GM18870 (cell line): ENCODE data around the gene RAB17.

Experiments used
- ATAC-seq: cut with Tn5 transposase; IDR thresholded peaks from one replicate; pipeline ENCODE4 v1.9.1; 2021; ENCODE audit warnings: moderate library complexity; ENCODE audit not compliant: unreplicated experiment

Gene RAB17

DNA sequence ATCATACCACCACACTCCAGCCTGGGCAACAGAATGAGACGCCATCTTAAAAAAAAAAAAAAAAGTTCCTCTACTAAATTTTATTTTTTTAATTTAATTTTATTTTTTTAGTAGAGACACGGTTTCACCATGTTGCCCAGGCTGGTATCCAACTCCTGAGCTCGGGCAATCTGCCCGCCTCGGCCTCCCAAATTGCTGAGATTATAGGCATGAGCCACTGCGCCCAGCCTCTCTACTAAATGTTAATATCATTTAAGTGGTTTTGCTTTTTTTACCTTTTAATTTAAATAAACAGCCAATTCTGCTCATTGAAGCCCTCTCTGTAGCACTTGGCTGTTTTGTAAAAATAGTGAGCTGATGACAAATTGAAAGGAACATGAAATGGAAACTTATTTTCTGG lies 9.2 kb downstream of the RAB17 start:
- ATAC-seq = no peak

DNA sequence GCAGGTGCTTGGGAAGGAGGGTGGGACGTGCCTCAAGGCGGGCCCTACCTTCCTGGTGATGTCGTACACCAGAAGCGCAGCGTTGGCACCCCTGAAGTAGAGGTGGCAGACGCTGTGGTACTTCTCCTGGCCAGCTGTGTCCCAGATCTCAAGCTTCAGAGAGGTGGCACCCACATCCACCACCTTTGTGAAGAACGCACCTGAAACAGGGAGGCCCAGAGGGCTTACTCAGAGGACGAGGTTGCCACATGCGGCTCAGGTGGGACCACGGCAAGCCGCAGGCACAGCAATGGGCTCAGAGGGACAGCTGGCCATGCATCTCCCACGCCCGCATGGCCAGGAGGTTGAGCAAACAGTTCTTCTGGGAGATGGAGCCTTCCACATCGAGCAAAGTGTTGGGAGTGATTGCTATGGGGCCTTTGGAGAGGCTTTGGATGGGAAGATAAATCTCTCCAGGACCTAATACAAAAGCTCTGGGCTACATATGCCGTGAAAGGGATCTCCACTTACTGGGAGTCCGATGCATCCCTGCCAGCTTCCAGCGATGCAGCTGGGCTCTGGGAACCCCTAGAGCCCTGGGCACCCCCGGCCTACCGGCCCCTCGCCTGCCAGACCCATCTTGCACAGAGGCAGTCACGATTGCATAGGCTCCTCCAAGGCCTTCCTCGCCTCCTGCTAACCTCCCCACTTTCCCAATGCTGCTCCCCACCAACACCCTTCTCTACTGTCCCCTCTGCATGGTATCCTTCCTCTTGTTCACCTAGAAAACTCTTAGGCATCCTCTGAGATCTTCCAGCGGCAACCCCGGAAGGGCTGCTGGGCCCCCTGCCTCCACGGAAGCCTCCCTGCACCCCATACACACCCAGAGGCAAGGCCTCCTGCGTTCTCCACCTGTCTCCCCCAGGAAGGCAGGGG lies 12.3 kb downstream of the RAB17 start:
- ATAC-seq = no peak

DNA sequence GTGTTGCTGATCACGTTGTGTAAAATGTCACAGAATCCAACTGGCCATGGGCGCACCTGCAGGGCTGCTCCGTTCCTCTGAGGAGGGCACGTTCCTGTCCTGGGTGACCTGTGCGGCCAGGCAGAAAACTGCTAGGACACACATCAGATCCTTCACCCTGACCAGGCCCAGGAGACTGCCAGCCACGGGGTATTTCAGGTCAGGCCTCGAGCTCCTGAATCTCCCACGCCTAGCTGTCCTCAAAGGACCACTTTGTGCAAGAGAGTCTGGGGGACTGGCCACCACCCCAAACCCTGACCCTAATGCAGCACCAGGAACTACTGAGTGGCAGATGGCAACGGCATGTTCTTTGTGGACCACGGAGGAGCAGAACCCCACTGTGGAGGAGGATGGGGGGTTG lies 13.1 kb downstream of the RAB17 start:
- ATAC-seq = no peak

DNA sequence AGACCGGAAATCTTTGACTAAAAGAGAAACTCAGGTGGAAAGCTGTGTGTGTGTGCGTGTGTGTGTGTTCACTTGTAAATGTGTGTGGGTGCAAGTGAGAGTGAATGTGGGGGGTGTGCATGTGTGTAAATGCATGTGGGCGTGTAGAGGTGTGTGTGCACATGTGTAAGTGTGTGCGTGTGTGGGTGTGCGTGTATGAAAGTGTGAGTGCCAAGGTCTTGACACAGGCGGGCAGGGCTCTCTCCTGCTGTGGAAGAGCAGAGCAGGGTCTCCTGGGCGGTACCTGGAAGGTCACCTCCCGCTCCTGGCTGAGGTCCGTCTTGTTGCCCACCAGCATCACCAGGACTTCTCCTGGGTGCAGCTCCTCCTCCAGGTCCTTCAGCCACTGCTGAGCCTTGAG lies 13.6 kb downstream of the RAB17 start:
- ATAC-seq = no peak

DNA sequence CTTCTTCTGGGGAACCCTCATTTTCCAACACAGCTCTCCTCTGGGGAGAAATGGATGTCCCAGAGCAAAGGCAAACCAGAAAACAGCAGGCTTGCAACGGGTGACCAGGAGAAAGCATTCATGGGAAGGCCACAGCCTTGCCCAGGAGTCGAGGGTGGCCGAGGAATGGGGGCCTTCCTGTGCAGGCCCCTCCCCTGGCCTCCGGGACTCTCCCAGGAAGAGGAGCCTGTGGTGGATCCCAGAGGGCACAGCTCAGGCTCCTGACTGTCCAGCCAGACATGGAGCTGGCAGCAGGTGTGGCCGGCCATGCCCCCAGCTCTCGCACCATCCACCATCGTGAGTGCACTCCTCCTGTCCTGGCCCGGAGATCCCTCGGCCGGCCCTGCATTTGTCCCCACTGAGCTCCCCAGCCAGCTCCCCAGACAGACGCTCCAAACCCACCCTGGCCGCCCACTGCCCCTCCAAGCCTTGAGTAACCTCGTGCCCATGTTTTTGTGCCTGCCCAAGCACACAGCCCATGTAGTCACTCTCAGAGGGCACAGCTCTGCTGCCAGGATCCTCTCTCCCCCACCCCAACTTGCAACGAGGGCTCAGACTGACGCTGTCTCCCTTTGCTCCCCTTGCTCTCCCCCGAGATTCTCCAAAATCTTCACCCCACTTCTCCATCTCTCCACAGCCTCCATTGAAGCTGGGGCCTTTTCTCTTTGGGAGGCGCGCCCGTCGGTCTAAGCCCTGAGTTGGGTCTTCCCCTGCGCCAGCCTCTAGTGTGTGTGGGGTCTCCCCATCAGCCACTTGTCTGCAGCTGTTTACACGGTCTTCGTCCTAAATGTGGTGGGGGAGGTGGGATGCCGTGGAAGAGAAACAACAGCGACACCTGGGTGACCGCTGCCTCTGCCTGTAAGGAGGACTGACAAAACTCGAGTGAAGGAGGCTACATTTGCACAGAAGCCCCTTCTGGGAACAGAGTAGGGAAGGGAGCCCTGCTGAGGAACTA lies 14.4 kb downstream of the RAB17 start:
- no peak for ATAC-seq

DNA sequence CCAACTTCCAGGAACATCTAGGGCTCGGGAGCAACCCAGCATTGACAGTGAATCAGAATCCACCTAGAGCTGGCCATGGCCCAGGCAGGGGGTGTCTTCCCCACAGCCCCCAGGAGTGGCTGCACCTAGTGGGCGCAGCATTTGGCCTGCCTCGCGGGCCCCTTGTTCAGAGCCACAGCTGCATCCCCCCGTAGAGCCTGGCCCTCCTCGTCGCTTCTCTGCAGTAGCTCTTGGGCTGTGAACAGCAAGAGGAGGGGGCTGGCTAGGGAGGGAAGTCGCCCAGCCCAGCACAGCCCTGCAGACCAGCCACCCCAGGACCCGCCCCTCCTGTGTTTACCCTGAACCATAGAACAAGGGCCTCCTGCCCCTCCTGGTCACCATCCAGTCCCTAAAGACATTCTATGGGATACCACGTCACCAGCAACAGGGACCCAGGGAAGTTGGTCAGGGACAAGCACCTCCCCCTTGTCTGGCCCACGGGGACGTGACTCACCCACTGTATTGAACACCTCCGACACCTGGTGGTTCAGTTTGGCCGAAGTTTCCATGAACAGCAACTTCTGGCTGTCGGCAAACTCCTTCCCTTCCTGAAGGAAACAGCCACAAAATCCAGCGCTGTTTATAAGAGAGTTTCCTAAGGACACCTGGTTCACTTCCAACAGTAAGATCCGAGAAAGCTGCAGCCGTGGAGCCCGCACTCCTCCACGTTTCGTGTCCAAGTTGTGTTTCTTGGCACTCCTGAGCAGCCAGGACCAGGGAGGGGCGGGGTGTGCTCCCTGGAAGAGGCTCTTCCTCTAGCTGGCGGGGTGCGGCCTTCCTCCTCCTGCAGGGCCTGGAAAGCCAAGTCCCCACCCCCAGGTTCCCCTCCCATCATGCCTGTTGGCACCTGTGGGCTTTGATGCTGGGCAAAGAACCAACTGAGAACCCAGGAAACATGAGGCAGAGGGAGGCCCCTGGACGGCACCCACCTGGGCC lies 15.4 kb downstream of the RAB17 start:
- ATAC-seq = no peak

DNA sequence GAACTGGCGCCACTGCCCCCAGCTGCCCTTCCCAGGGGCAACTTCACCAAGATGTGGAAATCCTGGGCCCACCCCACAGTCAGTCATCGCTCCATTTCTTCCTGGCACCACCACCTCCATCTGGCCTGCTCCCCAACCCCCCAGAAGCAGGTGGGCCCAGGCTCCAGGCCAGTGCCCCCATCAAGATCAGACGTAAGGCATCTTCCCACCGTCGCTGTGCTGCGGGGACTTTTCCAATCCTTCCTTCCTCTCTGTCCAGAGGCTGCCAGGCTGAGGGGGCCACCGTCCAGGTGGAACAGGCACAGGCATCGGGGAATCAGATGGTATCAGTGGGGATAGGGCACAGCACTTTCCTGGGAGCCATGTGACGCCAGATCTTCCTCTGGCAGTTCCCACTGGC lies 16.1 kb downstream of the RAB17 start:
- ATAC-seq = no peak

DNA sequence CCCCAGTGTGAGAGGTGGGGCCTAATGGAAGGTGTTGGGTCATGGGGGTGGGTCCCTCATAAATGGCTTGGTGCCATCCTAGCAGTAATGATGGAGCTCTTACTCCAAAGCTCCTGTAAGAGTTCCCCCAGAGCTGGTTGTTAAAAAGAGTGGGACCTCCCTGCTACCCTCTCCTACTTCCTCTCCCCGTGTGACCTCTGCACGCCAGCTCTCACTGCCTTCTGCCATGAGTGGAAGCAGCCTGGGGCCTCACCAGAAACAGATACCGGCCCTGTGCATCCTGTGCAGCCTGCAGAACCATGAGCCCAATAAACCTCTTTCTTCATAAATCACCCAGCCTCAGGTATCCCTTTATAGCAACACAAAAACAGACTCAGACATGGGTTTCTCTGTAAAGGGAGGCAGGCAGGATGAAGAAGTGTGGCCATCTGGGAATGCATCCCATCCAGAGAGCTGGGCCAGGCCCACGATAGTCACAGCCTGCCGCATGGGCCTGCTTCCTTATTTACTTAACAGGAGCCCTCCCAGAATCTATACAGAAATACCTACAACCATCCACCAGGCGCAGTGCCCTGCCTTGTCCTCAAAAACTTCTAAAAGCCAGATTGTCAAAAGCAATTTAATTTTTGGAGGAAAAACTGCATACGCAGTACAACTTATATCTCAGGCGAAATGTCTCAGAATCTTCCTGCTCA lies 16.7 kb downstream of the RAB17 start:
- ATAC-seq = no peak

DNA sequence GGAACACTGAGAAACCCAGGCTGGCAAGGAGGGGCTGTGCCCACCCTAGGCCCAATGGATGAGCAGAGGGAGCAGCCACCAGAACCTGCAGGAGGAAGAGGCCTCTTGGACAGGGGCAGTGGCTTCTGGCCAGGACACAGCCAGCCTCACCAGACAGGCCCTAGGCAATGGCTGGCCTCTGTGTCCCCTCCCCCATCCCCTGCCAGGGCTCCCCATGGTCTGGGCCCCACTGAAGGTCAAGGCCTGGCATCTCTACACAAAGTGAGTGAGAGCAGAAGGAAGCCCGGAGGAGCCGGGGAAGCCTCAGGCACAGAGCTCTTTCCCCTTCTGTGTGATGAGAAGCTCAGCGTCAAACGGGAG lies 17.8 kb downstream of the RAB17 start:
- no peak for ATAC-seq

DNA sequence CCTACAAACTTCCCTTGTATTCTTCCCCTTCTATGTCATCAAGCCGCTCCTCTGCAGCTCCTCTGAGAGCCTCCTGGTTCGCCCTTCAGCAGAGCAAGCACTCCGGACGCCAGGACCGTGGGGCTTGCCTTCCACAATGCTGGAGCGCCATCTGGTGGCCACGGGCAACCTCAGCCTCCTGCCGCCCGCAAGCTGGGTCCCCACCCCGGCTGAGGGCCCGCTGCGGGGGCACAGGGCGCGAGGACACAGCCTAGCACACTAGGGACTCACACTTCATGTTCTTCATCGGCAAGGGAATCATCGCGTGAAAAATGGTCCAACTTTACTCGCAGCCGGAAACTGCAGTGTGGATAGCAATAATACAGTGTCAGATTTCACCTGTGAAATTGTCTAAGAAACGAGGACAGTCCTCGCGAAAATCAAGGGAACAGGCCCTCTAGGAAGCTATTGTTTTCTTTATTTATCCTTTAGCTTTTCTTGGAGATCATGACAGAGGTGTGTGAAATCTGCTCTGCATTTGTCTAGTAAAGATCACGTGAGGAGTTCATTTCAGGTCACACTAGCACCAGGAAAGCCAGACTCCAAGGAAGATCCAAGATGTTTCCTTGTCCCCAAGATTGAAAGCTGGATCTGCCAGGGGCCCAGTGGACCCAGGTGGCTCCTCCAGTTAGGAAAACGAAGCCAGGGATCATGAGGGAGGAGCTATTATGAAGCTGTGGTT lies 18.4 kb downstream of the RAB17 start:
- no peak for ATAC-seq

DNA sequence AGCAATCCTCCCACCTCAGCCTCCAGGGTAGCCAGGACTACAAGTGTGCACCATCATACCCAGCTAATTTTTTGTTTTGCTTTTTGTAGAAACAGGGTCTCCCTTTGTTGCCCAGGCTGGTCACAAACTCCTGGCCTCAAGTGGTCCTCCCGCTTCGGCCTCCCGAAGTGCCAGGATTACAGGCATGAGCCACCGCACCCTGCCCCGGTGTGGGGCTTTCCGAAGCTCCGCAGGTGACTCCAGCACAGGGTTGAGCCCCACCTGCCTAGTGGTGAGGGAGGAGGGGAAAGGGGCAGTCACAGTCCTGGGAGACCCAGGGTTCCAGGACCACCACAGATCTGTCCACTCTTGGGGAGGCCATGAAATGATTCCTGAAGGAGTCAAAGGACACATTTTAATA lies 19.0 kb downstream of the RAB17 start:
- no peak for ATAC-seq

DNA sequence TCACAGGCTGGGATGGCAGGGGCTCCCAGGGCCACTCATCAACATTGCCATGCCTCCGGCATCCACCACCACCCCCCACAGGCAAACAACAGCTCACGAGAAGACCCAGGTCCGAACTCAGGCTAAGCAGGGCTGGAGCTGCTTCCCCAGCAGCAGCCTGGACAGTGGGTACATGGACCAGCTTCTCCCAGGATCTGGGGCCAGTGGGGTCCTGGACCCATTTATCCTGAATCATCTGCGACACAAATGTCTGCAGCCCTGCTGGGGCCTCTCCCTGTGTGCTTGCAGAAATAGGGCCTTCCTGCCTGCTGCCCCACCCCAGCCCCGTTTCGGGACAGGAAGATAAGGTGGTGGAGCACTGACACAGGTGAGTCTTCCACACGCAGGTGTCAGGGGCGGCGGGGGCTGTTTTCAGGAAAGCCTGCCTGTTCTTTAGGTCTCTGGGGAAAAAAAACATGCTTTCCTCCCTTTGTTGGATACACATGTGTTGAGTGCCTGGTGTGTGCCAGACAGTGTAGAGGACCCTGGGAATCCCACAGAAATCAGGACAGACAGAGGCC lies 19.7 kb downstream of the RAB17 start:
- ATAC-seq = no peak

DNA sequence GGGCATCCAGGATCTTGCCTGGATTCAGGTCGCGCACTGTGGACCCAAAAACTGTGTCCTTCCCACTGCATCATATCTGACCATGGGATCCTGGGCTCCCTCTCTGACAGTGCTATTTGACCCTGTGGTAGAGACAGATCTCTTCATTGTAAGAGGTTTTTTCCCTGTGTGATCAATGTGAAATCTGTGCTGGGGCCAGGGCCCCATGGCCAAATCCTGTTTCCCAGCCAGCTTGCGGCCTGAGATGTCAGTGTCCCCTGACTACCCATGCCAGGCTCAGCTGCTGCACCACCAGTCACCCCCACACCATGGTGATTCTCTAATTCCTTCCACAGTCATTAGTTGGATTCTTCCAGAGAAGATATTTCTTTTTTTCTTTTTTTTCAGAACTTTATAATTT lies 20.6 kb downstream of the RAB17 start:
- no peak for ATAC-seq

DNA sequence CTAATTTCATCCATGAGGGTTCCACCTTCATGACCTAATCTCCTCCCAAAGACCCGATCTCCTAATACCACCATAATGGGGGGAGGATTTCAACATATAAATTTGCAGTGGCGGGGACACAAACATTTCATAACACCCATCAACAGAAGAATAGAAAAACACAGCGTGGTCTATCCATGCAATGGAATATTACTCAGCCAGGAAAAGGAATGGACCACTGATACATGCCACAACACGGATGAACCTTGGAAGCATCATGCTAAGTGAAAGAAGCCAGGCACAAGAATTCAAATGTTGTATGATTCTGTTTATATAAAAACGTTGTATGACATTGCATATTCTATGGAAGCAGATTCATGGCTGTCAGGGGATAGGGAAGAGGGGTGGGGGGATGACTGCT lies 21.5 kb downstream of the RAB17 start:
- ATAC-seq = no peak

DNA sequence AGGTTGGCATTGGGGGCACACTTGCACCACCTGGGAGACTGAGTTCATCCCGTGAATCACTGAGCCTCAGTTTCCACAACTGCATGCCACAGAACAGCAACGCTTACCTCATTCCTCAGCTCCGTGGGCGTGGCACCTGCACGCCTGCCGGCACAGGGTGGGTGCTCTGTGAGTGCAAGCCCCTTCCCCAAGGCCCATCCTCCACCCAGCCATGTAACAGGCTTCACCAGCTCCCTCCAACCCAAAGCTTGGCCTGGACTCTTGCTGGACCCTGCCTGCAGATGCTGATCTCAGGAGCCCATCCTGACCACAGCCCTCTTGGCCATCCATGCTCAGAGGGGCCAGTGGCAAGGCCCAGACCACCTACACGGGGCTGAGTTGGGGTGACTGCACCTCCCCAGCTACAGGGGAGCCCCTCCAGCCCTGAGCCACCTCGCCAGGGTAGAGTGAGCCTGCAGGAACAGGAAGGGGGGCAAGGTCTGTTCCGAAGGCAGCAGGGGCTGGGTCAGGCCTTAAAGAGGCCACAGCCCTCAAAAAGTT lies 22.3 kb downstream of the RAB17 start:
- no peak for ATAC-seq

DNA sequence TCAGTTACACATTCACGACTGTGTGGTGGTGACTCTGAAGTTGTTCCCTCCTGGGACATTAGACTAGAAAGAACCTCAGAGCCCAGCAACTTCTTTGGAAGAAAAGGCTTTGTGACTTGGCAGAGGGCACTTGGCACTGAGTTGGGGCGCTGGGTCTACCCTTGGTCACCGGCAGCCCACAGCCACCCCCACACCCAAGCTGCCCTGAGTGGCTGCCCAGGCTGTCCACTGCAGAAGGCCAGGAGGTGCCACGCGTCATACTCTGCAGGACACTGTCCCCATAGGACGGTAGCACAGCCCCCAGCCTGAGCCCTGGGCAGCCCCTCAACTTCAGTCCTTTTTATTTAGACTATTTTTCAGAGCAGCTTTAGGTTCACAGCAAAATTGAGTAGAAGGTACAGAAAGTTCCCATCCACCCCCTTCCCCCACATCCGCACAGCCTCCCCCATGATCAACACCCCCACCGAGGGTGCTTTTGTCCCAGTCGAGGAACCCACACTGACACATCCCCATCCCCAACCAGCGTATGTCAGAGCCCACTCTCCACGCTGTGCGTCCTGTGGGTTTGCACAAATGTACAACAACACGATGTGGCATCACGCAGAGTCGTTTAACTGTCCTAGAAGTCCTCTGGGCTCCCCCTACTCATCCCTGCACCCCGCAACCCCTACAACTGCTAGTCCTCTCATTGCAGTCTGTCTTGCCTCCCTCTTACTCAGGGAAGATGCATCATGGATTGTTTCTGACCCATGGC lies 23.1 kb downstream of the RAB17 start:
- ATAC-seq = no peak

DNA sequence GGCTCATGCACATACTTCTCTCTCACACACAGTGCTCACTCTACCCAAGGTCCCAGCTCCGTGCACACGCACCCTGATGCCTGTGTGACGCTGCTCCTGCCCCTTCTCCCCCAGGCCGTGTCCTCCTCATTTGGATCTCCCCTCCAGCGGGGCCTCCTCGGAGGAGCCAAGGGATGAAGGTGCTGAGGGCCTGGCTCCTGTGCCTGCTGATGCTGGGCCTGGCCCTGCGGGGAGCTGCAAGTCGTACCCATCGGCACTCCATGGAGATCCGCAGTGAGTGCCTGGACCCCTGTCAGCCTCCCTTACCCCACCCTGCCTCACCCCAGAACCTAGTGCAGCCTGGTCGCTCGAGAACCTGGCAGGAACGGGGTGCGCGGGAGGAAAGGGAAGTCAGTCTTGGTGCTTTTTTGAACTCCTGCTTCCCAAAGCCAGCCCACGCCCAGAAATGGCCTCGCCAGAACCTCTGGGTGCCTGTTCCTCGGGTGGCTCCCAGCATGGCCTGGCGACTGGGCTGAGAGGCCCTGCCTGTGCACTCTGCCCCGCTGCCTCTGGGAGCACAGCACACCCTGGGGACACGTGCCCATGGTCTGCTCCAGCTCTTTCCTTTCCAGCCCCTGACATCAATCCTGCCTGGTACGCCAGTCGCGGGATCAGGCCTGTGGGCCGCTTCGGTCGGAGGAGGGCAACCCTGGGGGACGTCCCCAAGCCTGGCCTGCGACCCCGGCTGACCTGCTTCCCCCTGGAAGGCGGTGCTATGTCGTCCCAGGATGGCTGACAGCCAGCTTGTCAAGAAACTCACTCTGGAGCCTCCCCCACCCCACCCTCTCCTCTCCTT lies 23.9 kb downstream of the RAB17 start, which contains the start of gene PRLH:
PRLH (plus strand) TSS at position 174 of the 835 bp plus-strand sequence; CDS start at position 174, 0 bp downstream.
- ATAC-seq = no peak
